KMS-11 (cell line): ENCODE data around the gene SSNA1.

ENCODE experiments used
- H2AFZ ChIP-seq: fragments of 200-600 bp; sonication (generic); 2 replicates; pipeline ENCODE4 v1.6.1; 2016; ENCODE audit warnings: antibody characterized with exemption, mixed run types, low read depth
- H3K27ac ChIP-seq: fragments of 200-600 bp; sonication (generic); 2 replicates; pipeline ENCODE4 v1.6.1; 2016; ENCODE audit warnings: mild to moderate bottlenecking, mixed run types
- H3K27me3 ChIP-seq: fragments of 200-600 bp; sonication (generic); 2 replicates; pipeline ENCODE4 v1.6.1; 2017; ENCODE audit warnings: mild to moderate bottlenecking, low read depth, mixed run types, moderate library complexity; ENCODE audit not compliant: insufficient read depth
- H3K36me3 ChIP-seq: fragments of 200-600 bp; sonication (generic); 2 replicates; pipeline ENCODE4 v1.6.1; 2017; ENCODE audit warnings: mild to moderate bottlenecking, mixed run types; ENCODE audit not compliant: insufficient read depth
- H3K4me1 ChIP-seq: fragments of 200-600 bp; sonication (generic); 2 replicates; pipeline ENCODE4 v1.6.1; 2016; ENCODE audit warnings: mild to moderate bottlenecking, low read depth, mixed run types; ENCODE audit not compliant: poor library complexity, severe bottlenecking
- H3K4me2 ChIP-seq: fragments of 200-600 bp; sonication (generic); 2 replicates; pipeline ENCODE4 v1.7.0; 2016; ENCODE audit warnings: mild to moderate bottlenecking, mixed run types
- H3K4me3 ChIP-seq: fragments of 200-600 bp; sonication (generic); IDR thresholded peaks from 2 replicates; pipeline ENCODE4 v1.6.1; 2017; ENCODE audit warnings: low read depth, low read length, mixed read lengths; ENCODE audit not compliant: insufficient read depth
- H3K79me2 ChIP-seq: fragments of 200-600 bp; sonication (generic); 2 replicates; pipeline ENCODE4 v1.6.1; 2016; ENCODE audit warnings: low read depth, mixed run types; ENCODE audit not compliant: insufficient read depth
- H3K9ac ChIP-seq: fragments of 200-600 bp; sonication (generic); 2 replicates; pipeline ENCODE4 v1.6.1; 2016; ENCODE audit warnings: mild to moderate bottlenecking, mixed run types
- H4K20me1 ChIP-seq: fragments of 200-600 bp; sonication (generic); 2 replicates; pipeline ENCODE4 v1.6.1; 2016; ENCODE audit warnings: mild to moderate bottlenecking, mixed run types; ENCODE audit not compliant: insufficient read depth
- CTCF ChIP-seq: fragments of 200-600 bp; sonication (generic); conservative IDR thresholded peaks from 2 replicates; pipeline ENCODE4 v1.6.1; 2017; ENCODE audit warnings: low read depth, mild to moderate bottlenecking, antibody characterized with exemption, low read length, moderate library complexity, mixed read lengths

SSNA1 gene

GRCh38 chr9:137205126-137206069, 16.9 kb downstream of the SSNA1 start, which contains the start of the genes NDOR1 and TMEM203:
NDOR1 (plus strand) TSS chr9:137205700; CDS start chr9:137205778, 78 bp downstream.
TMEM203 (minus strand) TSS chr9:137205648; CDS start chr9:137205414, 234 bp downstream.
- peak within 1 kb of the TSS; percentile 72 for H3K9ac ChIP-seq
- H4K20me1 ChIP-seq, result no peaks in the 10 kb centered on the region
- no peak within 1 kb of the TSS for H3K4me3 ChIP-seq
- TF ChIP-seq CTCF, result no peak
- H2AFZ ChIP-seq, result peak within 1 kb of the TSS; percentile 55
- peak within 1 kb of the TSS; percentile 31 for H3K27ac ChIP-seq
- peaks cover 43% of the 10 kb centered on the region for H3K79me2 ChIP-seq
- H3K36me3 ChIP-seq, result no peaks in the 10 kb centered on the region
- H3K27me3 ChIP-seq, result no peaks in the 10 kb centered on the region
- peaks cover 32% of the 10 kb centered on the region for H3K4me1 ChIP-seq
- H3K4me2 ChIP-seq, result peak within 1 kb of the TSS; percentile 75

GRCh38 chr9:137206602-137207001, 18.1 kb downstream of the SSNA1 start:
- Histone ChIP-seq H3K4me3 (no peak overlapping the region), H3K27me3 (no peaks in the 10 kb centered on the region), H3K4me1 (peaks cover 28% of the 10 kb centered on the region), H2AFZ (no peak overlapping the region), H3K9ac (peak overlapping the region; percentile 72; the same call in 1 of the 2 replicates), H3K27ac (no peak overlapping the region), H3K79me2 (peaks cover 37% of the 10 kb centered on the region), H4K20me1 (no peaks in the 10 kb centered on the region), H3K4me2 (peak overlapping the region; percentile 75), H3K36me3 (no peaks in the 10 kb centered on the region)
- no peak for TF ChIP-seq CTCF

- H3K27ac ChIP-seq, result no peak overlapping the region
- no peaks in the 10 kb centered on the region for H3K36me3 ChIP-seq
- H3K4me1 ChIP-seq, result peaks cover 5% of the 10 kb centered on the region
- no peak overlapping the region for H2AFZ ChIP-seq
- no peak overlapping the region for H3K4me2 ChIP-seq
- H3K27me3 ChIP-seq, result no peaks in the 10 kb centered on the region
- no peak overlapping the region for H3K4me3 ChIP-seq
- peaks cover 9% of the 10 kb centered on the region for H3K79me2 ChIP-seq
- no peak overlapping the region for H3K9ac ChIP-seq
- no peaks in the 10 kb centered on the region for H4K20me1 ChIP-seq
- TF ChIP-seq CTCF, result no peak
Measured at GRCh38 chr9:137211532-137211931, 23.1 kb downstream of the SSNA1 start.

GRCh38 chr9:137212520-137212919, 24.0 kb downstream of the SSNA1 start:
- no peaks in the 10 kb centered on the region for H3K36me3 ChIP-seq
- no peak overlapping the region for H3K4me3 ChIP-seq
- H2AFZ ChIP-seq, result no peak overlapping the region
- H4K20me1 ChIP-seq, result no peaks in the 10 kb centered on the region
- H3K4me2 ChIP-seq, result no peak overlapping the region
- H3K79me2 ChIP-seq, result no peaks in the 10 kb centered on the region
- no peak overlapping the region for H3K9ac ChIP-seq
- no peaks in the 10 kb centered on the region for H3K4me1 ChIP-seq
- TF ChIP-seq CTCF, result no peak
- H3K27ac ChIP-seq, result no peak overlapping the region
- H3K27me3 ChIP-seq, result no peaks in the 10 kb centered on the region
